GM23338 (cell line): Measurements from ENCODE around the gene FCHO2. TPM values are rescaled to one million over a fixed set of nuclear protein-coding genes. Genes with fewer than 3 reads are reported as not detected.

Experiments used
- ATAC-seq: fragments of 200-7000 bp; cut with Tn5 transposase; 3 replicates; pipeline ENCODE4 v1.9.1; 2020
- DNase-seq: peaks from one replicate; pipeline ENCODE4 v3.0.0-alpha.2; 2015; ENCODE audit warnings: low spot score
- H2AFZ ChIP-seq: fragments of 200-600 bp; sonication (generic); 2 replicates; pipeline ENCODE4 v1.8.0; 2016; ENCODE audit warnings: antibody characterized with exemption, mild to moderate bottlenecking, moderate library complexity
- H3F3A ChIP-seq: fragments of 200-600 bp; sonication (generic); replicated peaks from 2 replicates; pipeline ENCODE4 v1.8.0; 2017; ENCODE audit warnings: antibody characterized with exemption, mixed run types, low read depth
- H3K27ac ChIP-seq: fragments of 200-600 bp; sonication (generic); 2 replicates; pipeline ENCODE4 v1.6.1; 2016; ENCODE audit warnings: low read depth
- H3K27me3 ChIP-seq: fragments of 200-600 bp; sonication (generic); 2 replicates; pipeline ENCODE4 v1.8.0; 2016; ENCODE audit warnings: mild to moderate bottlenecking, mixed run types, moderate library complexity; ENCODE audit not compliant: insufficient read depth
- H3K36me3 ChIP-seq: fragments of 200-600 bp; sonication (generic); 2 replicates; pipeline ENCODE4 v1.8.0; 2016; ENCODE audit warnings: mild to moderate bottlenecking; ENCODE audit not compliant: insufficient read depth
- H3K4me1 ChIP-seq: fragments of 200-600 bp; sonication (generic); 2 replicates; pipeline ENCODE4 v1.8.0; 2016; ENCODE audit warnings: mild to moderate bottlenecking, moderate library complexity; ENCODE audit not compliant: insufficient read depth
- H3K4me2 ChIP-seq: fragments of 200-600 bp; sonication (generic); 2 replicates; pipeline ENCODE4 v1.7.1; 2017; ENCODE audit warnings: mixed run types
- H3K4me3 ChIP-seq: fragments of 200-600 bp; sonication (generic); 2 replicates; pipeline ENCODE4 v1.6.1; 2016; ENCODE audit warnings: mixed run types
- H3K79me2 ChIP-seq: fragments of 200-600 bp; sonication (generic); replicated peaks from 2 replicates; pipeline ENCODE4 v1.8.0; 2017; ENCODE audit warnings: mild to moderate bottlenecking; ENCODE audit not compliant: insufficient read depth
- H3K9me2 ChIP-seq: fragments of 200-600 bp; sonication (generic); 2 replicates; pipeline ENCODE4 v1.8.0; 2017; ENCODE audit not compliant: insufficient read depth
- H4K20me1 ChIP-seq: fragments of 200-600 bp; sonication (generic); replicated peaks from 2 replicates; pipeline ENCODE4 v1.8.0; 2017; ENCODE audit warnings: mild to moderate bottlenecking; ENCODE audit not compliant: insufficient read depth
- H3K27ac Mint-ChIP-seq: 2 replicates; pipeline ENCODE4 v1.8.0; 2020; ENCODE audit warnings: inconsistent platforms, mild to moderate bottlenecking, moderate library complexity, mixed read lengths
- H3K27me3 Mint-ChIP-seq: 3 replicates; pipeline ENCODE4 v1.8.0; 2022; ENCODE audit warnings: low read depth, mild to moderate bottlenecking, moderate library complexity, mixed read lengths, inconsistent platforms; ENCODE audit not compliant: insufficient read depth, poor library complexity
- H3K36me3 Mint-ChIP-seq: 3 replicates; pipeline ENCODE4 v1.8.0; 2021; ENCODE audit warnings: low read depth, mild to moderate bottlenecking, inconsistent platforms, moderate library complexity, mixed read lengths
- H3K4me1 Mint-ChIP-seq: 3 replicates; pipeline ENCODE4 v1.8.0; 2020; ENCODE audit warnings: mild to moderate bottlenecking, inconsistent platforms, mixed read lengths
- H3K4me3 Mint-ChIP-seq: 3 replicates; pipeline ENCODE4 v1.8.0; 2021; ENCODE audit warnings: moderate library complexity, mild to moderate bottlenecking, inconsistent platforms, mixed read lengths
- H3K9me3 Mint-ChIP-seq: 3 replicates; pipeline ENCODE4 v1.8.0; 2020; ENCODE audit warnings: moderate library complexity, mild to moderate bottlenecking, inconsistent platforms, mixed read lengths
- CREB1 ChIP-seq: fragments of 250-450 bp; sonication (Bioruptor Pico); IDR thresholded peaks from 2 replicates; pipeline ENCODE4 v1.5.0; 2020; ENCODE audit warnings: low read depth, mild to moderate bottlenecking, moderate library complexity
- EZH2 ChIP-seq: fragments of 200-600 bp; sonication (generic); IDR thresholded peaks from one replicate; pipeline ENCODE4 v1.8.0; 2017; ENCODE audit warnings: antibody characterized with exemption, mild to moderate bottlenecking, low read depth; ENCODE audit not compliant: unreplicated experiment
- EZH2phosphoT487 ChIP-seq: fragments of 200-600 bp; sonication (generic); IDR thresholded peaks from one replicate; pipeline ENCODE4 v1.8.1; 2018; ENCODE audit warnings: antibody characterized with exemption; ENCODE audit not compliant: unreplicated experiment
- JUNB ChIP-seq: IDR thresholded peaks from one replicate; pipeline ENCODE4 v1.6.1; 2016; ENCODE audit warnings: antibody characterized with exemption; ENCODE audit not compliant: unreplicated experiment
- NANOG ChIP-seq: IDR thresholded peaks from 2 replicates; pipeline ENCODE4 v1.6.1; 2016; ENCODE audit warnings: antibody characterized with exemption, borderline replicate concordance
- ZNF114 ChIP-seq: fragments of 250-450 bp; sonication (Bioruptor Pico); IDR thresholded peaks from 2 replicates; pipeline ENCODE4 v1.5.0; 2020; ENCODE audit warnings: mild to moderate bottlenecking, moderate library complexity
- ZNF331 ChIP-seq: fragments of 250-450 bp; sonication (Bioruptor Pico); IDR thresholded peaks from 2 replicates; pipeline ENCODE4 v1.5.0; 2020; ENCODE audit warnings: low read depth, mild to moderate bottlenecking, moderate library complexity
- ZNF462 ChIP-seq: fragments of 250-450 bp; sonication (Bioruptor Pico); IDR thresholded peaks from 2 replicates; pipeline ENCODE4 v1.5.0; 2020; ENCODE audit warnings: mild to moderate bottlenecking, moderate library complexity
- polyA plus RNA-seq: library from polyadenylated mRNA; unstranded; fragments of >200 nt; fragmentation: Nextera tagmentation; extraction: Ambion mirVana; gene quantifications from 2 replicates; pipeline ENCODE4 v1.2.1, GENCODE V29; 2016
- total RNA-seq: library from RNA; depleted of rRNA; stranded (reverse); fragments of >200 nt; shearing (Covaris generic); gene quantifications from 2 replicates; pipeline ENCODE4 v1.2.3, GENCODE V29; 2014
- TF ChIP-seq, protein P1 (sequence below), 2 experiments: fragments of 200-600 bp in 1 of 2; sonication (generic) in 1 of 2; conservative IDR thresholded peaks; 2 replicates each; pipeline versions ENCODE4 v1.5.1 to v1.6.1; 2016 to 2017; ENCODE audit warnings: antibody characterized with exemption in 2 of 2, low read depth in 2 of 2, mild to moderate bottlenecking in 2 of 2, moderate library complexity in 1 of 2
- TF ChIP-seq, protein P2 (sequence below): IDR thresholded peaks from 2 replicates; pipeline ENCODE4 v1.6.1; 2016; ENCODE audit warnings: antibody characterized with exemption

The FCHO2 gene
- total and polyA plus RNA-seq, 2 experiments from 2014 or later: 8.4 to 10.1 TPM

GRCh38 chr5:73095564-73096238 lies 139.9 kb downstream of the FCHO2 start:
- no peaks in the 10 kb centered on the region for H3K36me3 ChIP-seq
- H3K27ac Mint-ChIP-seq: no peak overlapping the region
- H3K36me3 Mint-ChIP-seq: no peaks in the 10 kb centered on the region
- H3F3A ChIP-seq: no peaks in the 10 kb centered on the region
- H3K79me2 ChIP-seq: no peaks in the 10 kb centered on the region
- H3K27me3 ChIP-seq: no peaks in the 10 kb centered on the region
- no peak overlapping the region for H3K27ac ChIP-seq
- H3K27me3 Mint-ChIP-seq: no peaks in the 10 kb centered on the region
- no peak for DNase-seq
- 0 out of 2 replicates have a peak, but pooled peaks cover 4% of the 10 kb centered on the region for H3K9me2 ChIP-seq
- no peaks in the 10 kb centered on the region for H4K20me1 ChIP-seq
- H3K4me3 Mint-ChIP-seq: no peak overlapping the region
- no peak overlapping the region for H3K4me2 ChIP-seq
- TF ChIP-seq ZNF331: no peak
- TF ChIP-seq ZNF114 (CRISPR knock-in tag): no peak
- no peak for TF ChIP-seq EZH2phosphoT487
- no peak for TF ChIP-seq CREB1 (CRISPR knock-in tag)
- H3K4me1 ChIP-seq: no peaks in the 10 kb centered on the region
- no peaks in the 10 kb centered on the region for H3K4me1 Mint-ChIP-seq
- no peak overlapping the region for H3K4me3 ChIP-seq
- no peak overlapping the region for H2AFZ ChIP-seq
- ATAC-seq: no peak
- H3K9me3 Mint-ChIP-seq: peaks cover 16% of the 10 kb centered on the region

DNA sequence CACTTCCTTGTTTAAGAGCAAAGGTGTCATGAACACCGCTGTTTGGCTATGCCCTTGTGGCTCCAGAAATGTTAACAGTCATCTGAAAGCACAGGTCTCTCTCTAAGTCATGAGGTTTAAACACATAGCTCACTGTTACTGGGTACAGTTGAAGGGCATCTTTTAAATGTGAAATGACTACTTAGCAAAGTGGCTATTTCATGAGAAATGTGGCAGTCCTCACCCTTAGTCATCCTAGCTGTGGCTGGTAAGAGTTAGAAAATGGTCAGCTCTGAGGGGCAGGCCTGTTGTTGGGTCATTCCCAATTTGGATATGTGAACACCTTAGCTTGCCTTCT lies 140.4 kb downstream of the FCHO2 start:
- H3K4me1 Mint-ChIP-seq: no peaks in the 10 kb centered on the region
- Histone ChIP-seq H3K4me3 (no peak overlapping the region), H3K9me2 (0 out of 2 replicates have a peak, but pooled peaks cover 4% of the 10 kb centered on the region), H3K36me3 (no peaks in the 10 kb centered on the region), H3K27me3 (no peaks in the 10 kb centered on the region), H2AFZ (no peak overlapping the region), H3F3A (no peaks in the 10 kb centered on the region), H3K27ac (no peak overlapping the region), H3K4me2 (no peak overlapping the region), H4K20me1 (no peaks in the 10 kb centered on the region), H3K79me2 (no peaks in the 10 kb centered on the region), H3K4me1 (no peaks in the 10 kb centered on the region)
- H3K9me3 Mint-ChIP-seq: peaks cover 16% of the 10 kb centered on the region
- ATAC-seq: no peak
- no peak overlapping the region for H3K27ac Mint-ChIP-seq
- no peak for DNase-seq
- no peaks in the 10 kb centered on the region for H3K36me3 Mint-ChIP-seq
- no peak overlapping the region for H3K4me3 Mint-ChIP-seq
- no peaks in the 10 kb centered on the region for H3K27me3 Mint-ChIP-seq
- TF ChIP-seq, protein P1, sequence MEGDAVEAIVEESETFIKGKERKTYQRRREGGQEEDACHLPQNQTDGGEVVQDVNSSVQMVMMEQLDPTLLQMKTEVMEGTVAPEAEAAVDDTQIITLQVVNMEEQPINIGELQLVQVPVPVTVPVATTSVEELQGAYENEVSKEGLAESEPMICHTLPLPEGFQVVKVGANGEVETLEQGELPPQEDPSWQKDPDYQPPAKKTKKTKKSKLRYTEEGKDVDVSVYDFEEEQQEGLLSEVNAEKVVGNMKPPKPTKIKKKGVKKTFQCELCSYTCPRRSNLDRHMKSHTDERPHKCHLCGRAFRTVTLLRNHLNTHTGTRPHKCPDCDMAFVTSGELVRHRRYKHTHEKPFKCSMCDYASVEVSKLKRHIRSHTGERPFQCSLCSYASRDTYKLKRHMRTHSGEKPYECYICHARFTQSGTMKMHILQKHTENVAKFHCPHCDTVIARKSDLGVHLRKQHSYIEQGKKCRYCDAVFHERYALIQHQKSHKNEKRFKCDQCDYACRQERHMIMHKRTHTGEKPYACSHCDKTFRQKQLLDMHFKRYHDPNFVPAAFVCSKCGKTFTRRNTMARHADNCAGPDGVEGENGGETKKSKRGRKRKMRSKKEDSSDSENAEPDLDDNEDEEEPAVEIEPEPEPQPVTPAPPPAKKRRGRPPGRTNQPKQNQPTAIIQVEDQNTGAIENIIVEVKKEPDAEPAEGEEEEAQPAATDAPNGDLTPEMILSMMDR (conservative IDR thresholded peaks at IDR 0.05; ENCODE audit: low read depth in 2 of 2): no peak
- TF ChIP-seq NANOG (no peak), ZNF114 (CRISPR knock-in tag) (no peak), JUNB (no peak), EZH2 (no peak), ZNF331 (no peak), EZH2phosphoT487 (no peak), ZNF462 (CRISPR knock-in tag) (no peak), CREB1 (CRISPR knock-in tag) (no peak)
- TF ChIP-seq, protein P2, sequence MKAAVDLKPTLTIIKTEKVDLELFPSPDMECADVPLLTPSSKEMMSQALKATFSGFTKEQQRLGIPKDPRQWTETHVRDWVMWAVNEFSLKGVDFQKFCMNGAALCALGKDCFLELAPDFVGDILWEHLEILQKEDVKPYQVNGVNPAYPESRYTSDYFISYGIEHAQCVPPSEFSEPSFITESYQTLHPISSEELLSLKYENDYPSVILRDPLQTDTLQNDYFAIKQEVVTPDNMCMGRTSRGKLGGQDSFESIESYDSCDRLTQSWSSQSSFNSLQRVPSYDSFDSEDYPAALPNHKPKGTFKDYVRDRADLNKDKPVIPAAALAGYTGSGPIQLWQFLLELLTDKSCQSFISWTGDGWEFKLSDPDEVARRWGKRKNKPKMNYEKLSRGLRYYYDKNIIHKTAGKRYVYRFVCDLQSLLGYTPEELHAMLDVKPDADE: no peak
